ENCODE results near the gene TRMT112. TPM values are rescaled to one million over a fixed set of nuclear protein-coding genes. Genes with fewer than 3 reads are reported as not detected.

Gene TRMT112
- total RNA-seq, 4 donors from 2014 or later: 202 to 281 (median 212) TPM

GRCh38 chr11:64323373-64323772 lies 6.0 kb upstream of the TRMT112 start:
- H3K4me3 ChIP-seq: no peak overlapping the region
- TF ChIP-seq POLR2A (IDR thresholded peaks at IDR 0.05; ENCODE audit: low read depth) (no peak), CTCF (IDR thresholded peaks at IDR 0.05) (no peak), EP300 (IDR thresholded peaks at IDR 0.05) (no peak), POLR2AphosphoS5 (IDR thresholded peaks at IDR 0.05) (no peak)
- H3K27ac ChIP-seq (replicated peaks in 1 of 4): no peak overlapping the region
- H3K36me3 ChIP-seq: peaks cover 6 to 31% (median 28%) of the 10 kb centered on the region in 4 donors
- H3K4me1 ChIP-seq: peaks cover 10 to 17% (median 13%) of the 10 kb centered on the region in 4 donors
- DNase-seq (ENCODE audit: extremely low spot score): no peak
- no peaks in the 10 kb centered on the region for H3K9me3 ChIP-seq
- intact Hi-C loops (cut with DNase I): no loop called here
- no peaks in the 10 kb centered on the region for H3K27me3 ChIP-seq
- WGBS: 69% methylated on average over 5 of the region's 5 CpGs

- no peak overlapping the region for H3K27ac ChIP-seq (replicated peaks in 1 of 4)
- no peaks in the 10 kb centered on the region for H3K27me3 ChIP-seq
- no peak for DNase-seq (ENCODE audit: extremely low spot score)
- H3K4me3 ChIP-seq: no peak overlapping the region
- H3K4me1 ChIP-seq: peaks cover 10 to 18% (median 13%) of the 10 kb centered on the region in 4 donors
- intact Hi-C loops (cut with DNase I): no loop called here
- H3K36me3 ChIP-seq: peaks cover 6 to 31% (median 28%) of the 10 kb centered on the region in 4 donors
- H3K9me3 ChIP-seq: no peaks in the 10 kb centered on the region
- no peak for TF ChIP-seq EP300 (IDR thresholded peaks at IDR 0.05)
- no peak for TF ChIP-seq POLR2A (IDR thresholded peaks at IDR 0.05; ENCODE audit: low read depth)
- WGBS: 78% methylated on average over 4 of the region's 7 CpGs
These were observed 5.5 kb upstream of the TRMT112 start for GRCh38 chr11:64322925-64323260.

DNA sequence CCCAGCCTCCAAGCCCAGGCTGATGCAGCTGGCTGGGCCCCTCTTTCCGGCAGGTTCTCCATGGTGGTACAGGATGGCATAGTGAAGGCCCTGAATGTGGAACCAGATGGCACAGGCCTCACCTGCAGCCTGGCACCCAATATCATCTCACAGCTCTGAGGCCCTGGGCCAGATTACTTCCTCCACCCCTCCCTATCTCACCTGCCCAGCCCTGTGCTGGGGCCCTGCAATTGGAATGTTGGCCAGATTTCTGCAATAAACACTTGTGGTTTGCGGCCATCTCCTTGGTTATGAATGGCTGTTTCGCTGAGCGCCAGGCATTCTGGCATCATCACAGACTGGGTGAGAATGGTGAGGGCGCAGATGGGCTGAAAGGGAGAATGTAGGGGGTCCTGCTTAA lies 4.2 kb upstream of the TRMT112 start:
- H3K27ac ChIP-seq (replicated peaks in 1 of 4): no peak overlapping the region
- no peaks in the 10 kb centered on the region for H3K9me3 ChIP-seq
- peaks cover 15 to 25% (median 18%) of the 10 kb centered on the region in 4 donors for H3K4me1 ChIP-seq
- intact Hi-C loops (cut with DNase I): loop anchor here (2.0 kb wide), 1 partner anchor 33 kb away; no protein-coding TSS in a partner anchor
- WGBS: 94% methylated on average over 4 of the region's 5 CpGs
- H3K4me3 ChIP-seq: no peak overlapping the region
- TF ChIP-seq POLR2A (IDR thresholded peaks at IDR 0.05; ENCODE audit: low read depth) (no peak), CTCF (IDR thresholded peaks at IDR 0.05) (no peak), POLR2AphosphoS5 (IDR thresholded peaks at IDR 0.05) (no peak), EP300 (IDR thresholded peaks at IDR 0.05) (no peak)
- H3K27me3 ChIP-seq: no peaks in the 10 kb centered on the region
- DNase-seq (ENCODE audit: extremely low spot score): no peak
- peaks cover 6 to 31% (median 30%) of the 10 kb centered on the region in 4 donors for H3K36me3 ChIP-seq

DNA sequence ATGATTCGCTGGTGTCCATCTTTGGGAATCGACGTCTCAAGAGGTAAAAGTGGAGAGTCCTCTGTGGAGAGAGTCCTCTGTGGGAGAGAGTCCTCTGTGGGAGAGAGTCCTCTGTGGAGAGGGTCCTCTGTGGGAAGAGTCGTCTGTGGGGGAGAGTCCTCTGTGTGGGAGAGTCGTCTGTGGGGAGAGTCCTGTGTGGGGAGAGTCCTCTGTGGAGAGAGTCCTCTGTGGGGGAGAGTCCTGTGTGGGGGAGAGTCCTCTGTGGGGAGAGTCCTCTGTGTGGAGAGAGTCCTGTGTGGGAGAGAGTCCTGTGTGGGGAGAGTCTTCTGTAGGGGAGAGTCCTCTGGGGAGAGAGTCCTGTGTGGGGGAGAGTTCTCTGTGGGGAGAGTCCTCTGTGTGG lies 3.7 kb upstream of the TRMT112 start:
- H3K9me3 ChIP-seq: no peaks in the 10 kb centered on the region
- H3K4me1 ChIP-seq: peaks cover 15 to 30% (median 23%) of the 10 kb centered on the region in 4 donors
- no peak overlapping the region for H3K27ac ChIP-seq (replicated peaks in 1 of 4)
- 91% methylated on average over 5 of the region's 5 CpGs for whole genome bisulfite sequencing
- intact Hi-C loops (cut with DNase I): loop anchor here (2.0 kb wide), 1 partner anchor 34 kb away; no protein-coding TSS in a partner anchor
- TF ChIP-seq CTCF (IDR thresholded peaks at IDR 0.05) (no peak), POLR2A (IDR thresholded peaks at IDR 0.05; ENCODE audit: low read depth) (no peak), POLR2AphosphoS5 (IDR thresholded peaks at IDR 0.05) (no peak), EP300 (IDR thresholded peaks at IDR 0.05) (no peak)
- peaks cover 6 to 35% (median 35%) of the 10 kb centered on the region in 4 donors for H3K36me3 ChIP-seq
- DNase-seq (ENCODE audit: extremely low spot score): no peak
- no peaks in the 10 kb centered on the region for H3K27me3 ChIP-seq
- H3K4me3 ChIP-seq: no peak overlapping the region

GRCh38 chr11:64320556-64320955 lies 3.2 kb upstream of the TRMT112 start:
- 96% methylated on average over 7 of the region's 7 CpGs for whole genome bisulfite sequencing
- Histone ChIP-seq H3K36me3 (peaks cover 7 to 40% (median 39%) of the 10 kb centered on the region in 4 donors), H3K4me3 (no peak overlapping the region), H3K4me1 (peaks cover 15 to 35% (median 25%) of the 10 kb centered on the region in 4 donors), H3K27ac (replicated peaks in 1 of 4) (no peak overlapping the region), H3K27me3 (no peaks in the 10 kb centered on the region), H3K9me3 (no peaks in the 10 kb centered on the region)
- no peak for DNase-seq (ENCODE audit: extremely low spot score)
- no peak for TF ChIP-seq EP300 (IDR thresholded peaks at IDR 0.05)
- TF ChIP-seq POLR2A (IDR thresholded peaks at IDR 0.05; ENCODE audit: low read depth): no peak
- no peak for TF ChIP-seq POLR2AphosphoS5 (IDR thresholded peaks at IDR 0.05)
- TF ChIP-seq CTCF (IDR thresholded peaks at IDR 0.05): no peak
- intact Hi-C loops (cut with DNase I): loop anchor here (2.0 kb wide), 1 partner anchor 34 kb away; no protein-coding TSS in a partner anchor

All from esophagus muscularis mucosa (tissue), 4 donors.